ENCODE measurements around the gene LGR4. TPM values are rescaled to one million over a fixed set of nuclear protein-coding genes. Genes with fewer than 3 reads are reported as not detected.

The LGR4 gene
- total and polyA plus RNA-seq, 3 donors from 2014 or later: 33.0 to 120 (median 95.9) TPM

DNA sequence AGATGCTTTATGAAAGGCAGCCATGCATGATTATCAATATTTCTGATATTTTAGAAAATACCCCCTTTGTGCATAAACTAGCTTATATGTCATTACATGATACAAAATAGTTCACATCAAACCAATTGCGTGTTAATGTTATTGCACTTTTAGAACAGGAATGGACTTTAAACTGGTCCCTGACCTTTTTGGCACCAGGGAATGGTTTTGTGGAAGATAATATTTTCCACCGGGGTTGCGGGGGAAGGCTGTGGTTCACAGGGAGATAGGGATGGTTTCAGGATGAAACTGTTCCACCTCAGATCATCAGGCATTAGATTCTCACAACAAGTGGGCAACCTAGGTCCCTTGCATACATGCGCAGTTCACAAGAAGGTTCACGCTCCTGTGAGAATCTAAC is 16.5 kb upstream of the LGR4 start:
- intact Hi-C loops (cut with DNase I; ENCODE audit: low total_unique reads): loop anchor here (5.0 to 10.0 kb wide), 2 partner anchors 194 to 302 kb away; no protein-coding TSS in a partner anchor
- no peaks in the 10 kb centered on the region for H3K27me3 ChIP-seq
- no peak for TF ChIP-seq CTCF (IDR thresholded peaks at IDR 0.05)
- TF ChIP-seq POLR2A (IDR thresholded peaks at IDR 0.05): no peak
- H3K4me3 ChIP-seq: no peak overlapping the region
- no peak overlapping the region for H3K27ac ChIP-seq
- H3K36me3 ChIP-seq (ENCODE audit: low read depth, missing control alignments): no peaks in the 10 kb centered on the region
- WGBS, 2 donors: 78 to 81% methylated on average over 5 of the region's 5 CpGs
- DNase-seq: no peak
- no peaks in the 10 kb centered on the region for H3K4me1 ChIP-seq
- no peaks in the 10 kb centered on the region for H3K9me3 ChIP-seq

GRCh38 chr11:27487706-27488105 is 15.1 kb upstream of the LGR4 start:
- intact Hi-C loops (cut with DNase I; ENCODE audit: low total_unique reads): loop anchor here (5.0 to 10.0 kb wide), 2 partner anchors 193 to 300 kb away; no protein-coding TSS in a partner anchor
- no peaks in the 10 kb centered on the region for H3K4me1 ChIP-seq

GRCh38 chr11:27485930-27486773 is 13.6 kb upstream of the LGR4 start:
- WGBS, 2 donors: 51 to 65% methylated on average over 4 of the region's 4 CpGs
- Histone ChIP-seq H3K27me3 (no peaks in the 10 kb centered on the region), H3K9me3 (no peaks in the 10 kb centered on the region), H3K36me3 (ENCODE audit: low read depth, missing control alignments) (no peaks in the 10 kb centered on the region), H3K27ac (no peak overlapping the region), H3K4me1 (no peaks in the 10 kb centered on the region), H3K4me3 (no peak overlapping the region)
- intact Hi-C loops (cut with DNase I; ENCODE audit: low total_unique reads): loop anchor here (5.0 to 10.0 kb wide), 2 partner anchors 191 to 299 kb away; no protein-coding TSS in a partner anchor
- peak; percentile 47 for DNase-seq
- no peak for TF ChIP-seq POLR2A (IDR thresholded peaks at IDR 0.05)
- peak; percentile 87 to 94 (median 90) for TF ChIP-seq CTCF (IDR thresholded peaks at IDR 0.05)

More at GRCh38 chr11:27487706-27488105, 15.1 kb upstream of the LGR4 start:
- TF ChIP-seq CTCF (IDR thresholded peaks at IDR 0.05) (no peak), POLR2A (IDR thresholded peaks at IDR 0.05) (no peak)
- Histone ChIP-seq H3K4me3 (no peak overlapping the region), H3K36me3 (ENCODE audit: low read depth, missing control alignments) (no peaks in the 10 kb centered on the region), H3K27ac (no peak overlapping the region), H3K9me3 (no peaks in the 10 kb centered on the region), H3K27me3 (no peaks in the 10 kb centered on the region)
- WGBS, 2 donors: 74 to 82% methylated on average over 6 of the region's 6 CpGs
- no peak for DNase-seq

DNA sequence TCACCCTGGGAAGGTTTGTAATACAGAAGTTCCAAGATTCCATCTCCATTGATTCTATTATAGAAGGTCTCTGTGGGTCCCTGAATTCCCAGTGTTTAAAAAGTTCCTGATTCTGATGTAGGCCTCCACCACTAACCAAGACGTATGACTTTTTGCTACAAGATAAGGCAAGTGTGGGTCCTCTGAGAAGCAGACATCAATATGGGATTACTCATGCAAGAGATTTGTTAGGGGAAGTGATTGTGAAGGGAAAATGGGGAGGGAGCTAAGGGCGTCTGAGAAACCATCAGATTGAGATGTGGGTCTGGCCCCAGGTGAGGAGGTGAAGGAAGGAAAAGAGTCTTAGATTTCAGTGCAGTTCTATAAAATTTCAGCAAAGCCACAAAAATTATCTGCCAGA is 10.2 kb upstream of the LGR4 start:
- Histone ChIP-seq H3K9me3 (no peaks in the 10 kb centered on the region), H3K4me3 (no peak overlapping the region), H3K4me1 (no peaks in the 10 kb centered on the region), H3K27me3 (no peaks in the 10 kb centered on the region), H3K36me3 (ENCODE audit: low read depth, missing control alignments) (no peaks in the 10 kb centered on the region), H3K27ac (no peak overlapping the region)
- TF ChIP-seq POLR2A (IDR thresholded peaks at IDR 0.05) (no peak), CTCF (IDR thresholded peaks at IDR 0.05) (no peak)
- WGBS, 2 donors: 83 to 85% methylated on average over 2 of the region's 2 CpGs
- DNase-seq: no peak
- intact Hi-C loops (cut with DNase I; ENCODE audit: low total_unique reads): loop anchor here (10.0 kb wide), 1 partner anchor 188 kb away; no protein-coding TSS in a partner anchor

All from testis (tissue), 3 donors.